ENCODE measurements around the gene ASNS. TPM values are rescaled to one million over a fixed set of nuclear protein-coding genes. Genes with fewer than 3 reads are reported as not detected.
"Not testable (repeated sequence)": the region's sequence is repeated elsewhere in the genome, so short reads cannot be mapped to it uniquely, and the experiment has no call there.

Gene ASNS
- total RNA-seq: 17.4 and 25.1 TPM in 2 replicates
- polyA plus RNA-seq: 21.3 and 24.5 TPM in 2 replicates

- DNase-seq (ENCODE audit: low read depth in 1 of 2, low spot score in 1 of 2): peak; percentile 94 to 95
- Histone ChIP-seq H3K9me3 (ENCODE audit: low read depth) (no peaks in the 10 kb centered on the region), H3K4me1 (ENCODE audit: low read depth) (no peaks in the 10 kb centered on the region), H3K4me3 (peak within 1 kb of the TSS; percentile 85), H3K36me3 (peaks cover 5% of the 10 kb centered on the region), H3K27ac (no peak within 1 kb of the TSS), H3K27me3 (peaks cover 10% of the 10 kb centered on the region)
- TF ChIP-seq CTCF (IDR thresholded peaks at IDR 0.05; ENCODE audit: low read depth, low read length): no peak
Measured at GRCh38 chr7:97872025-97872669, at the start of gene ASNS. Gene ASNS, minus strand, starts transcription at chr7:97872408. Its CDS starts 3,252 bp downstream, at chr7:97869156.

DNA sequence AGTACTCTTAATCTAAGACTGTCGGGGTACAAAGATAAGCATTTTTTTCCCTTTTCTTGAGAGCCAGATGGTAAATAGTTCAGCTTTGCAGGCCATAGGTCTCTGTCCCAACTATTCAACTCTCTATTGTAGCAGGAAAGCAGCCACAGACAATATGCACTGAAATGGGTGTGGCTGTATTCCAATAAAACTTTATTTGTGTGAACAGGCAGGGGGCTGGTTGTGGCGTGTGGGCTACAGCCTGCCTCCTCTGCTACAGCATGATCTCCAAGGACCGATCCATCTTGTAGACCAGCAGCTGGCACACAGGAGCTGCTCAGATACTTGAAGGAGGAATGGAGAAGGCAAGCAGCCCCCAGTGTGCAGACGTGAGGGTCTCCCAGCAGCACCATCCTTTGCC is 49.0 kb upstream of the ASNS start:
- H3K27me3 ChIP-seq; H3K4me3 ChIP-seq; DNase-seq (ENCODE audit: low read depth in 1 of 2, low spot score in 1 of 2); H3K36me3 ChIP-seq; H3K27ac ChIP-seq; H3K4me1 ChIP-seq (ENCODE audit: low read depth); H3K9me3 ChIP-seq (ENCODE audit: low read depth): not testable (repeated sequence)

DNA sequence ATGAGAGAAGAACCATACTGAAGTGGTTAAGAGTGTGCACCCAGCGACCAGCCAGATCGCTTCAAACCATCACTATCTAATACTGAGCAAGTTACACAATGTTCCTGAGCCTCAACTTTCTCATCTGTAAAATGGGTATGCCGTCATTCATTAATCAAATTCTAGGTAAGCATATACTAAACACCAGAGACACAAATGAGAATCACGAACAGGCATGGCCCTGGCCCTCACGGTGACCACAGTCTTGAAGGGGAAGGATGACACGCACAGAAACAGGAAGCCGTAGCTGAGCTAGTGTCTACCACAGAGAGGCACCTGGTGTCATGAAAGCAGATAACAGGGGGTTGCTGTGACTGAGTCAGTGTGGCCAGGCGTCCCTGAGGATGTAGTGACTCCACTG is 43.1 kb upstream of the ASNS start:
- H3K27ac ChIP-seq; H3K4me1 ChIP-seq (ENCODE audit: low read depth); H3K9me3 ChIP-seq (ENCODE audit: low read depth); H3K27me3 ChIP-seq; H3K36me3 ChIP-seq; DNase-seq (ENCODE audit: low read depth in 1 of 2, low spot score in 1 of 2); H3K4me3 ChIP-seq: not testable (repeated sequence)

DNA sequence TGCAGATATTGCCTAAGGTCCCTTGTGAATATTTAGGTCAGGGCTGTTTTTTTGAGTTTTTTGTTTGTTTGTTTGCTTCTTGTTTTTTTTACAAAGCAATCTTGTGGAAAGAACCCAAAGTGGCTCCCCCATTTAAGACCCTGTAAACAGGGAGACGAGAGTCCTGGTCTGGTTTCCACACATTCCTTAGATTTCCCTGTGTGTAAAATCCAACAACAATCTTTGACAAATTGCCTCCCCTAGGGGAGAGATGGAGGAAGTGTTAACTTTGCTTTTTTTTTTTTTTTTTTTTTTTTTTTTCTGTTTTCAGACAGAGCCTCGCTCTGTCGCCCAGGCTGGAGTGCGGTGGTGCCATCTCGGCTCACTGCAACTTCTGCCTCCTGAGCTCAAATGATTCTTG is 40.1 kb upstream of the ASNS start:
- DNase-seq (ENCODE audit: low read depth in 1 of 2, low spot score in 1 of 2): peak in 1 of 2 donors; percentile 0
- H3K9me3 ChIP-seq (ENCODE audit: low read depth); H3K27ac ChIP-seq; H3K4me1 ChIP-seq (ENCODE audit: low read depth); H3K4me3 ChIP-seq; H3K27me3 ChIP-seq; H3K36me3 ChIP-seq: not testable (repeated sequence)

GRCh38 chr7:97896893-97897292 is 24.7 kb upstream of the ASNS start:
- H3K36me3 ChIP-seq; H3K27me3 ChIP-seq; H3K27ac ChIP-seq; H3K4me1 ChIP-seq (ENCODE audit: low read depth); DNase-seq (ENCODE audit: low read depth in 1 of 2, low spot score in 1 of 2); H3K9me3 ChIP-seq (ENCODE audit: low read depth); H3K4me3 ChIP-seq: not testable (repeated sequence)

GRCh38 chr7:97891721-97892120 is 19.5 kb upstream of the ASNS start:
- not testable (repeated sequence) for DNase-seq (ENCODE audit: low read depth in 1 of 2, low spot score in 1 of 2); H3K4me3 ChIP-seq; H3K4me1 ChIP-seq (ENCODE audit: low read depth)

GRCh38 chr7:97879527-97879926 is 7.3 kb upstream of the ASNS start:
- not testable (repeated sequence) for H3K9me3 ChIP-seq (ENCODE audit: low read depth); H3K4me1 ChIP-seq (ENCODE audit: low read depth); H3K27me3 ChIP-seq; H3K36me3 ChIP-seq; H3K27ac ChIP-seq; H3K4me3 ChIP-seq; DNase-seq (ENCODE audit: low read depth in 1 of 2, low spot score in 1 of 2)

More at GRCh38 chr7:97891721-97892120, 19.5 kb upstream of the ASNS start:
- H3K9me3 ChIP-seq (ENCODE audit: low read depth); H3K27ac ChIP-seq; H3K27me3 ChIP-seq; H3K36me3 ChIP-seq: not testable (repeated sequence)

GRCh38 chr7:97874894-97875293 is 2.7 kb upstream of the ASNS start:
- H3K4me1 ChIP-seq (ENCODE audit: low read depth); DNase-seq (ENCODE audit: low read depth in 1 of 2, low spot score in 1 of 2); H3K9me3 ChIP-seq (ENCODE audit: low read depth); H3K27ac ChIP-seq; H3K4me3 ChIP-seq; H3K36me3 ChIP-seq: not testable (repeated sequence)
- peaks cover 10% of the 10 kb centered on the region for H3K27me3 ChIP-seq

DNA sequence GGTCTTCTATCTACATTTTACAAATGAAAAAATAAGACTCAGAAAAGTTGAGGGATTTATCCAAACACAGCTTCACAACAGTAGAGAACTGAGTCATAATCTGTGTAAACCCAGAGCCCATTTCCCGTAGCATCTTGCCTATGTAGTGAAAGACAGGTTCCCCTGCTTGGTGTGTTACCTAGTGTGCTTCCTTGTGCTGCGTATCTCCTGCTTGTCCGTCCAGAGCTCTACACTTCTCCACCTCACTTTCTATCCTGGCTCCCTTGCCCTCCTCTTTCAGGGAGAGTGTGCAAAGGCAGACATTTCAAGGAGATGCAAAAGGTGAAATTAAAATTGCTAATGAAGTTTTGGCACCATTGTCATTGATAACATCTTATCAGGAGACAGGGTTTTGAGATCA is 1.4 kb upstream of the ASNS start:
- Histone ChIP-seq H3K4me3 (no peak overlapping the region), H3K9me3 (ENCODE audit: low read depth) (no peaks in the 10 kb centered on the region), H3K27ac (no peak overlapping the region), H3K4me1 (ENCODE audit: low read depth) (no peaks in the 10 kb centered on the region), H3K36me3 (peaks cover 1% of the 10 kb centered on the region), H3K27me3 (peaks cover 10% of the 10 kb centered on the region)
- no peak for TF ChIP-seq CTCF (IDR thresholded peaks at IDR 0.05; ENCODE audit: low read depth, low read length)
- DNase-seq (ENCODE audit: low read depth in 1 of 2, low spot score in 1 of 2): no peak
